SU-DHL-6 (cell line): ENCODE measurements around the gene WFDC1.

ENCODE experiments used
- H2AFZ ChIP-seq: fragments of 200-600 bp; sonication (generic); 2 replicates; pipeline ENCODE4 v1.6.1; 2014; ENCODE audit warnings: low read depth, mild to moderate bottlenecking, moderate library complexity, mixed read lengths, antibody characterized with exemption, low read length; ENCODE audit not compliant: severe bottlenecking
- H3F3A ChIP-seq: fragments of 200-600 bp; shearing (Covaris generic); 2 replicates; pipeline ENCODE4 v1.6.0; 2016; ENCODE audit warnings: antibody characterized with exemption, mild to moderate bottlenecking; ENCODE audit not compliant: insufficient read depth
- H3K27ac ChIP-seq: fragments of 200-600 bp; sonication (generic); 2 replicates; pipeline ENCODE4 v1.5.1; 2016; ENCODE audit warnings: low read depth, mild to moderate bottlenecking, low read length, moderate library complexity, mixed read lengths
- H3K27me3 ChIP-seq: fragments of 200-600 bp; sonication (generic), shearing (Covaris generic); 2 replicates; pipeline ENCODE4 v1.6.0; 2014; ENCODE audit warnings: mild to moderate bottlenecking, low read length
- H3K36me3 ChIP-seq: fragments of 200-600 bp; sonication (generic); 2 replicates; pipeline ENCODE4 v1.6.1; 2014; ENCODE audit warnings: mild to moderate bottlenecking, low read length, mixed read lengths
- H3K4me2 ChIP-seq: fragments of 300-600, 200-600 bp; shearing (Covaris generic), sonication (generic); 2 replicates; pipeline ENCODE4 v1.6.0; 2014; ENCODE audit warnings: low read length, low read depth, mild to moderate bottlenecking; ENCODE audit not compliant: poor library complexity, severe bottlenecking
- H3K4me3 ChIP-seq: fragments of 200-600 bp; sonication (generic); 2 replicates; pipeline ENCODE4 v1.5.1; 2014; ENCODE audit warnings: antibody characterized with exemption, low read length, mild to moderate bottlenecking, mixed read lengths; ENCODE audit not compliant: insufficient read depth, poor library complexity, severe bottlenecking
- H3K79me2 ChIP-seq: fragments of 200-600 bp; sonication (generic); 2 replicates; pipeline ENCODE4 v1.6.1; 2014; ENCODE audit warnings: mild to moderate bottlenecking, low read length, moderate library complexity; ENCODE audit not compliant: insufficient read depth
- H3K9ac ChIP-seq: fragments of 200-600 bp; sonication (generic); 2 replicates; pipeline ENCODE4 v1.7.0; 2014; ENCODE audit warnings: mild to moderate bottlenecking, low read length
- H3K9me2 ChIP-seq: fragments of 200-600 bp; sonication (generic); replicated peaks from 2 replicates; pipeline ENCODE4 v1.6.1; 2014; ENCODE audit warnings: low read length; ENCODE audit not compliant: insufficient read depth
- H3K9me3 ChIP-seq: fragments of 200-600 bp; sonication (generic); 2 replicates; pipeline ENCODE4 v1.6.1; 2014; ENCODE audit warnings: low read length, mixed read lengths; ENCODE audit not compliant: insufficient read depth
- H4K20me1 ChIP-seq: fragments of 200-600 bp; sonication (generic); 2 replicates; pipeline ENCODE4 v1.6.1; 2014; ENCODE audit warnings: low read depth, mild to moderate bottlenecking, antibody characterized with exemption, low read length, moderate library complexity, mixed read lengths
- CTCF ChIP-seq: fragments of 200-600 bp; sonication (generic); IDR thresholded peaks from one replicate; pipeline ENCODE4 v1.5.1; 2017; ENCODE audit warnings: antibody characterized with exemption, mild to moderate bottlenecking, low read length, moderate library complexity; ENCODE audit not compliant: insufficient read depth, poor library complexity, severe bottlenecking
- EZH2phosphoT487 ChIP-seq: fragments of 200-600 bp; sonication (generic), shearing (Covaris generic); conservative IDR thresholded peaks from 2 replicates; pipeline ENCODE4 v1.6.1; 2018; ENCODE audit warnings: mild to moderate bottlenecking, antibody characterized with exemption, low read length, moderate library complexity, mixed read lengths

The WFDC1 gene

DNA sequence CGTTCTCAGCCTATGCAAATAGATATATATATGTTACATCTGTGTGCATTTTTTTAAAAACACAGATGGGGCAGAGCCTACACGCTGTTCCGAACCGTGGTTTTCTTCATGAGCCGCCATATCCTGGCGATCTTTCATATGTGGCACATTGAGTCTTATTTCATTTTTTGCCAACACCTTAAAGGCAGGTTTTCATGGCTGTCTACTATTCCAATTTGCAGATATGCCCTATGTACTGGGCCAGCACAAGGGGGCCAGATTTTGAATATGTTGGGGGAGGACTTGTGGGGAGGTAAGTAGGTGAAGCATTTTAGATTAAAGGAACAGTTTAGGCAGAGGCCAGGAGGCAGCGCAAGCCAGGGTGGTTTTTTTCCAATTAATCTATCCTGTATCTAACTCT is 16.0 kb downstream of the WFDC1 start:
- no peak overlapping the region for H3K27ac ChIP-seq
- H3K9me2 ChIP-seq, result no peaks in the 10 kb centered on the region
- no peaks in the 10 kb centered on the region for H4K20me1 ChIP-seq
- no peaks in the 10 kb centered on the region for H3F3A ChIP-seq
- TF ChIP-seq CTCF (no peak), EZH2phosphoT487 (no peak)
- H3K27me3 ChIP-seq, result no peaks in the 10 kb centered on the region
- no peaks in the 10 kb centered on the region for H3K79me2 ChIP-seq
- no peak overlapping the region for H3K4me3 ChIP-seq
- no peaks in the 10 kb centered on the region for H3K9me3 ChIP-seq
- H3K36me3 ChIP-seq, result no peaks in the 10 kb centered on the region
- no peak overlapping the region for H3K4me2 ChIP-seq
- no peak overlapping the region for H3K9ac ChIP-seq
- H2AFZ ChIP-seq, result no peak overlapping the region

DNA sequence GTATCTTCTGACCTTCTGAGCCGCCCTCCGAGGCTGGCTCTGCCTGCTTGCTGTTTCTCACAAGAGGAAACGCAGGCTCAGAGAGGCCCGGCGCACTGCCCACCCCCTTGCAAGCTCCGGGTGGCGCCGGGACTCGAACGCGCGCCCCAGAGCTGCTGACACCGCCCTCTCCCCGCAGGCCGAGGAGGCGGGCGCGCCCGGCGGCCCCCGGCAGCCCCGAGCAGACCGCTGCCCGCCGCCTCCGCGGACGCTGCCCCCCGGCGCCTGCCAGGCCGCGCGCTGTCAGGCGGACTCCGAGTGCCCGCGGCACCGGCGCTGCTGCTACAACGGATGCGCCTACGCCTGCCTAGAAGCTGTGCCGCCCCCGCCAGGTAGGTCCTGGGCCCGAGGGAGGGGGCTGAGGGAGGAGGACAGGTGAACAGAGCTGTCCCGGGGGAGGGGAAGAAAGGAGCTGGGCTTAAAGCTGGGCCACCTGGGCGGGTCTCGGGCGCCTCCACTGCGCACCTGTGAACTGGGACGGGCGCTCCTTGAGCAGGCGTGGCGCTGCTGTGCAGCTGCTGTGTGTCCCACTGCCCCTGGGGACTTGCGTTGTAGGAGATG is 18.2 kb downstream of the WFDC1 start:
- Histone ChIP-seq H4K20me1 (no peaks in the 10 kb centered on the region), H3K79me2 (no peaks in the 10 kb centered on the region), H3K9me2 (no peaks in the 10 kb centered on the region), H3K9ac (no peak overlapping the region), H3K4me2 (no peak overlapping the region), H3K27me3 (no peaks in the 10 kb centered on the region), H3K4me3 (no peak overlapping the region), H2AFZ (no peak overlapping the region), H3K36me3 (no peaks in the 10 kb centered on the region), H3K9me3 (peaks cover 3% of the 10 kb centered on the region; the same call in 1 of the 2 replicates), H3F3A (no peaks in the 10 kb centered on the region), H3K27ac (no peak overlapping the region)
- TF ChIP-seq EZH2phosphoT487 (no peak), CTCF (no peak)

- Histone ChIP-seq H3K9me2 (no peaks in the 10 kb centered on the region), H4K20me1 (no peaks in the 10 kb centered on the region), H3K4me3 (no peak overlapping the region), H3K4me2 (no peak overlapping the region), H3K36me3 (no peaks in the 10 kb centered on the region), H3K9ac (no peak overlapping the region), H3K27ac (no peak overlapping the region), H3K27me3 (no peaks in the 10 kb centered on the region), H2AFZ (no peak overlapping the region), H3K79me2 (no peaks in the 10 kb centered on the region), H3F3A (no peaks in the 10 kb centered on the region), H3K9me3 (peaks cover 6% of the 10 kb centered on the region; the same call in 1 of the 2 replicates)
- TF ChIP-seq EZH2phosphoT487 (no peak), CTCF (no peak)
These were observed 19.2 kb downstream of the WFDC1 start for GRCh38 chr16:84313921-84314320.
